Upper lobe of right lung (tissue), 1 donor: ENCODE data around the gene TRDN. TPM values are rescaled to one million over a fixed set of nuclear protein-coding genes. Genes with fewer than 3 reads are reported as not detected.

ENCODE experiments used
- ATAC-seq: fragments of 200-7000 bp; cut with Tn5 transposase; one replicate; pipeline ENCODE4 v1.9.1; 2020; ENCODE audit warnings: mild to moderate bottlenecking, moderate library complexity
- DNase-seq: peaks from one replicate; pipeline ENCODE4 v3.0.0-alpha.2; 2020
- H3K27ac ChIP-seq: fragments of 200-600 bp; one replicate; pipeline ENCODE4 v1.8.0; 2022
- H3K27me3 ChIP-seq: fragments of 200-600 bp; one replicate; pipeline ENCODE4 v1.8.0; 2022; ENCODE audit warnings: mild to moderate bottlenecking
- H3K36me3 ChIP-seq: fragments of 200-600 bp; one replicate; pipeline ENCODE4 v1.8.0; 2022
- H3K4me1 ChIP-seq: fragments of 200-600 bp; one replicate; pipeline ENCODE4 v1.8.0; 2022
- H3K4me3 ChIP-seq: fragments of 200-600 bp; one replicate; pipeline ENCODE4 v1.8.0; 2022; ENCODE audit warnings: mild to moderate bottlenecking
- H3K9me3 ChIP-seq: fragments of 200-600 bp; one replicate; pipeline ENCODE4 v1.8.0; 2022
- CTCF ChIP-seq: fragments of 200-600 bp; IDR thresholded peaks from one replicate; pipeline ENCODE4 v1.8.0; 2022; ENCODE audit warnings: antibody characterized with exemption
- intact Hi-C: fragments of 100-400 bp; cut with DNase I; formaldehyde crosslinking; loops from one replicate; pipeline ENCODE4 v1.11.0; 2022
- total RNA-seq: library from RNA; stranded (reverse); fragmentation: NEBNext Ultra II Directional; extraction: Animal tissue kit (Norgen Biotek cat#: 25700); gene quantifications from one replicate; pipeline ENCODE4 v1.2.1, GENCODE V29; 2021
- donor health status: DM: no; HTN: yes; CAD: no; lungs with severe emphysema.

TRDN gene
- total RNA-seq, 1 donor from 2014 or later = not detected

GRCh38 chr6:123610779-123611178, 26.0 kb downstream of the TRDN start:
- intact Hi-C loops = no loop called here
- Histone ChIP-seq H3K27ac (no peak overlapping the region), H3K4me3 (no peak overlapping the region), H3K36me3 (no peaks in the 10 kb centered on the region), H3K27me3 (no peaks in the 10 kb centered on the region), H3K4me1 (no peaks in the 10 kb centered on the region), H3K9me3 (no peaks in the 10 kb centered on the region)
- TF ChIP-seq CTCF = no peak
- DNase-seq (no peak), ATAC-seq (no peak)

DNA sequence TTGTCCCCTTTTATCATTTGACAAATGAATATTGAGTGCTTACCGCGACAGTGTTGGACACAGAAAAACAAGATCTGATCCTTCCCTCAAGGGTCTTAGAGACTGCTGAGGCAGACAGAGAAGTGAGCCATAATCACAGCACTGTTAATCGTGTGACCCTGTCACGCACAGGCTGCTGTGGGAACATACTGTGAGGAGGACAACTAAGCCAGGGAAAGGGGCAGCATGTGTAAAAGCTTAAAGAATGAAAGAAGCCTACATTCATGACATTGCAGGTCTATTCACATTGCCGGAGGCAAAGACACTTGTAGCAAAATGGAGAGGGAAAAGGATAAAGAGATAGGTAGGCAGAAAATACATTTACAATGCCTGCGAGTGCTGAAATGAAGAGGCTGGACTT, 32.7 kb downstream of the TRDN start:
- DNase-seq (no peak), ATAC-seq (no peak)
- no peak for TF ChIP-seq CTCF
- no peaks in the 10 kb centered on the region for H3K9me3 ChIP-seq
- no peak overlapping the region for H3K27ac ChIP-seq
- intact Hi-C loops = no loop called here
- no peaks in the 10 kb centered on the region for H3K27me3 ChIP-seq
- no peaks in the 10 kb centered on the region for H3K4me1 ChIP-seq
- no peak overlapping the region for H3K4me3 ChIP-seq
- H3K36me3 ChIP-seq = no peaks in the 10 kb centered on the region

GRCh38 chr6:123598011-123598410, 38.7 kb downstream of the TRDN start:
- intact Hi-C loops = no loop called here
- no peak for ATAC-seq
- Histone ChIP-seq H3K4me3 (no peak overlapping the region), H3K9me3 (no peaks in the 10 kb centered on the region), H3K36me3 (no peaks in the 10 kb centered on the region), H3K27ac (no peak overlapping the region), H3K4me1 (no peaks in the 10 kb centered on the region), H3K27me3 (no peaks in the 10 kb centered on the region)
- TF ChIP-seq CTCF = no peak
- no peak for DNase-seq

- no peak for ATAC-seq
- H3K27me3 ChIP-seq = no peaks in the 10 kb centered on the region
- no peak overlapping the region for H3K4me3 ChIP-seq
- no peaks in the 10 kb centered on the region for H3K4me1 ChIP-seq
- no peaks in the 10 kb centered on the region for H3K9me3 ChIP-seq
- intact Hi-C loops = no loop called here
- no peak for TF ChIP-seq CTCF
- DNase-seq = no peak
- H3K27ac ChIP-seq = no peak overlapping the region
- no peaks in the 10 kb centered on the region for H3K36me3 ChIP-seq
Observed at GRCh38 chr6:123594776-123595175, 42.0 kb downstream of the TRDN start.

DNA sequence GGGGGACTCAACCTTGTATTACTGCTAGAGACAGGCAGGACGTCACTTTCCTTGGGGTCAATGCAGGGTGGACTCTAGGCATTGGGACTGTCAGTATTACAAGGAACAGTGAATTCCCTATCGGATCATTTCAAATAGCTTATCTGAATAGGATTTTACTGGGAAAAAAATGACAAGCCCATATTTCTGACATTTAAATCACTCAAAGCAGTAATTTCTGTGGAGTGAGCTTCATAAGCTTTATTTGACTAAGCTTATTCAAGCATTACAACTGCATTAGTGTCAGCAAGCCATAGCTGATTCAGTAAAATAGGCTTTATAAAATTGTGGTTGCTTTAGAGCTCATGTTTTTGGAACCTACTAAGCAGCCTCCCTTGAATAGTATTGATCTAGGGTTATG, 44.3 kb downstream of the TRDN start:
- no peaks in the 10 kb centered on the region for H3K36me3 ChIP-seq
- intact Hi-C loops = no loop called here
- no peak for DNase-seq
- no peaks in the 10 kb centered on the region for H3K27me3 ChIP-seq
- H3K4me3 ChIP-seq = no peak overlapping the region
- no peak overlapping the region for H3K27ac ChIP-seq
- no peak for ATAC-seq
- H3K9me3 ChIP-seq = no peaks in the 10 kb centered on the region
- TF ChIP-seq CTCF = no peak
- no peaks in the 10 kb centered on the region for H3K4me1 ChIP-seq

DNA sequence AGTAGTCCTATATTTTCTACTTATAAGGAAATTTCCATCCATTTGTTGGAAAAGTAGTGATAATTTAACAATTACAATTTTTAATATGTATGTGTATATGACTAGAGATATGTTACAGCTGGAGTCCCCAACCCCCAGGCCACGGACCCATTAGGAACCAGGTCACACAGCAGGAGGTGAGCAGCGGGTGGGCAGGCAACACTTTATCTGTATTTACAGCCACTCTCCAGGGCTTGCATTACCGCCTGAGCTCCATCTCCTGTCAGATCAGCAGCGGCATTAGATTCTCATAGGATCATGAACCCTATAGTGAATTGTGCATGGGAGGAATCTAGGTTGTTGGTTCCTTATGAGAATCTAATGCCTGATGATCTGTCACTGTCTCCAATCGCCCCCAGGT, 46.8 kb downstream of the TRDN start:
- Histone ChIP-seq H3K9me3 (no peaks in the 10 kb centered on the region), H3K36me3 (no peaks in the 10 kb centered on the region), H3K27ac (no peak overlapping the region), H3K4me1 (no peaks in the 10 kb centered on the region), H3K27me3 (no peaks in the 10 kb centered on the region), H3K4me3 (no peak overlapping the region)
- DNase-seq (no peak), ATAC-seq (no peak)
- TF ChIP-seq CTCF = no peak
- intact Hi-C loops = no loop called here
